ENCODE data around the gene RGS19. TPM values are rescaled to one million over a fixed set of nuclear protein-coding genes. Genes with fewer than 3 reads are reported as not detected.

RGS19 gene
- total RNA-seq, 1 donor from 2014 or later: 21.8 TPM

DNA sequence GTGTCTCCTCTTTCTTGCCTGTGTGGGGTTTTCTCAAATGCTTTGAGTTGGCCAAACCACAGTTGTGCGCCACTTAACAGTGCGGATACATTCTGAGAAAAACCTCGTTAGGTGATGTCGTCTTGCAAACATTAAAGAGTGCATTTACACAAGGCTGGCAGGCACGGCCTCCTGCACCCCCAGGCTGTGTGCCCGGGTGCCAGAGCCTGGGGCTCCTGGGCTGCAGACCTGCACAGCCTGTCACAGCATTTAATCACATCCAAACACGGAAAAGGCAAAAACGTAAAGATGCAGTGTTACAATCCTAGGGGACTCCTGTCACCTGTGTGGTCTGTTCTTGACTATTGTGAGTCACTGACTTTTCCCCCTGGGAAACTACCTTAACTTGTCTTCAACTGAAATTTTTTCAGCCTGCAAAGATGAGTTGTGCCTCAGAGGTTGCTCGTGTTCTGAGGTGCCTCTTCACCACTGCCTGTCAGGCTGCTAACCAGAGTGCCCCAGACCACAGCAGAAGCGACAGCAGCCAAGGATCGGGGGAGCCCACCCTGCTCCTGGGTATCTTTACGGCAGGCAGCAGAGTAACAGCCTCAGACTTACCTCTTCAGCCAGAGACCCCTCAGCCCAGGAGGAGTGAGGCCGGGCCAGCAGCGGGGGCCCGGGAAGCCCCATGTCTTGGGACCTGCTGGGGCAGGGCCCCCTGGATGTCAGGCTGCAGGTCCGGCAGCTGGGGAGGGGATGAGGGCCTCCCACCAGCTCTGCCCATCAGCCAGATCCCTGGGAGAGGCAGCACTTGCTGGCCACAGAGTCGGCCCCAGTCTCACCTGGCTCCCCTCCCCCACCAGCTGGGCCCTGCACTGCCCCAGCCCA is 44.0 kb downstream of the RGS19 start:
- DNase-seq (ENCODE audit: low read depth): no peak
- TF ChIP-seq, protein P1, sequence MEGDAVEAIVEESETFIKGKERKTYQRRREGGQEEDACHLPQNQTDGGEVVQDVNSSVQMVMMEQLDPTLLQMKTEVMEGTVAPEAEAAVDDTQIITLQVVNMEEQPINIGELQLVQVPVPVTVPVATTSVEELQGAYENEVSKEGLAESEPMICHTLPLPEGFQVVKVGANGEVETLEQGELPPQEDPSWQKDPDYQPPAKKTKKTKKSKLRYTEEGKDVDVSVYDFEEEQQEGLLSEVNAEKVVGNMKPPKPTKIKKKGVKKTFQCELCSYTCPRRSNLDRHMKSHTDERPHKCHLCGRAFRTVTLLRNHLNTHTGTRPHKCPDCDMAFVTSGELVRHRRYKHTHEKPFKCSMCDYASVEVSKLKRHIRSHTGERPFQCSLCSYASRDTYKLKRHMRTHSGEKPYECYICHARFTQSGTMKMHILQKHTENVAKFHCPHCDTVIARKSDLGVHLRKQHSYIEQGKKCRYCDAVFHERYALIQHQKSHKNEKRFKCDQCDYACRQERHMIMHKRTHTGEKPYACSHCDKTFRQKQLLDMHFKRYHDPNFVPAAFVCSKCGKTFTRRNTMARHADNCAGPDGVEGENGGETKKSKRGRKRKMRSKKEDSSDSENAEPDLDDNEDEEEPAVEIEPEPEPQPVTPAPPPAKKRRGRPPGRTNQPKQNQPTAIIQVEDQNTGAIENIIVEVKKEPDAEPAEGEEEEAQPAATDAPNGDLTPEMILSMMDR (conservative IDR thresholded peaks at IDR 0.05; ENCODE audit: low read depth, low read length): no peak
- no peak overlapping the region for H3K4me3 ChIP-seq (ENCODE audit: low read depth, low read length)

DNA sequence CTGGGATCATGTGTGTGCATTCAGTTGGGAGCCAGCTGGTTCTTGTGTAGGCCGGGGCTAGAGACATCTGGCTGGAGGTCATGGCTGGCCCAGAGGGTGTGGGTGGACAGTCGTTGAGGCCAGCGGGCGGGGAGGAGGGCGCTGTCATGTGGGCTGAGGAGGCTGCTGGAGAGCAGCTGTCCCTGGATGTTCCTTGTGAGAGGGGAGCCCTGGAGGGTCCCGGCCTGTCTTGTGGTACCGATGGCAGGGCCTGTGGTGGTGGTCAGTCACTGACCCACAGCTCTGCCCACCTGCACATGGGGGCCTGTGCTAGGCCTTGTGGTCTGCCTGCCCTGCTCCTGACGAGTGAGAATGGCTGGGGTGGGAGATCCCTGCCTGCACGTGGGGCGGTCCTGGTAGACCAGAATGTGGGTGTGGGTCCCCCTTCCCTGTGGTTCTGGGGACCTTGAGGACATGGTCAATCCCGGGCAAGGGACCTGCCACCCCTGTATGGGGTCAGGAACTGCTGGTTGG is 45.3 kb downstream of the RGS19 start:
- no peak for DNase-seq (ENCODE audit: low read depth)
- no peak overlapping the region for H3K4me3 ChIP-seq (ENCODE audit: low read depth, low read length)
- TF ChIP-seq, protein P1 (conservative IDR thresholded peaks at IDR 0.05; ENCODE audit: low read depth, low read length): no peak

DNA sequence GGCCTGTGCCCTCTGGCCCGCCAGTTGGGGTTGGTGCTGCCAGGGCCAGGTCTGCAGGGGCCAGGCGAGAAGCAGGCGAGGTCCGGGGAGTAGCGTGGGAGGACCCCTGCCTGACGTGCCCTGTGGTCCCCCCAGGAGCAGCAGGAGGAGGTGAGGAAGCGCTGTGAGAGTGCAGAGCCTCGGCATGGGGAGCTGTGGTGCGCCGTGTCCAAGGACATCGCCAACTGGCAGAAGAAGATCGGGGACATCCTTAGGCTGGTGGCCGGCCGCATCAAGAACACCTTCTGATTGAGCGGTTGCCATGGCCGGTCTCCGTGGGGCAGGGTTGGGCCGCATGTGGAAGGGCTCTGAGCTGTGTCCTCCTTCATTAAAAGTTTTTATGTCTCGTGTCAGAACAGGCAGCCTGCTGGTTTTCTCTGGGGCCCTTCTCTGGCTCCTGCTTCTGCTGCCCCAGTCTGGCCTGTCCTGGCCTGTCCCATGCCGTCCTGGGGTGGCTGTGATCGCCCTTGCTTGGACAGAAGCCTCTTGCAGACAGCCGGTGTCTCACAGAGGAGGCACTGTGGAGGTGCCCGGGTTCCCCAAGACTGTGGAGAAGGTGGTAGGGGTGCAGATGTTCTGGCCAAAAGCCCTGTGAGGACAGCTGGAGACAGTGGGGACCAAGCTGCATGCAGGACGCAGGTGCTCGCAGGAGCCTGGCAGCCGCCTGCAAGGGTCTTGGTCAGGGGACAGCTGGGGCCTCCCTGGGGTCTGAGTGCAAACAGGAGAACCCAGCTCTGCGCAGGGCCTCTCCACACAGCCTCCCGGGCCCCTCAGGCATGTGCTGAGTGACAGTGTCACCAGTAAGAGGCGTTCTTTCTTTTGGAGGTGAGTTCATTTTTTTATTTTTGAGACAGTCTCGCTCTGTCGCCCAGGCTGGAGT is 46.4 kb downstream of the RGS19 start:
- TF ChIP-seq, protein P1 (conservative IDR thresholded peaks at IDR 0.05; ENCODE audit: low read depth, low read length): no peak
- H3K4me3 ChIP-seq (ENCODE audit: low read depth, low read length): no peak overlapping the region
- DNase-seq (ENCODE audit: low read depth): no peak

DNA sequence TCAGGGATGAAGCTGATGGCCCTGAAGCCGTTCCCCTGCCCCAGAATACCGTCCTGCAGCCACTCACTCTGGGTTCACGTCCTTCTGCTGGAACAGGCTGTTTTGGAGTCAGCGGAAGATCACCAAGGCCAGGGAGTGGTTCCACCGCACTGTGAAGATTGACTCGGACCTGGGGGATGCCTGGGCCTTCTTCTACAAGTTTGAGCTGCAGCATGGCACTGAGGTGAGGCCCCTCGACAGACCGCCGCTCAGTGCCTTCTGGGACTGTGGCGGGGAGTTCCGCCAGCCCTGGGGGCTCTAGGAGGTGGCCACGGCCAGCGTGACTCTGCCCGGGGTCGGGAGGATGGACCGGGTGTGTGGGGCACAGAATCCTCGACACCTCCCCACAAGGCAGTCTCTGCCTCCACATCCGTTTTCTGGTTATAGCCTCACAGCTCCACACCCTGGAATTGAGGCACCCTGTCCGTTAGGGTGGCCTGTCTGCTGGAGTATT is 47.5 kb downstream of the RGS19 start:
- TF ChIP-seq, protein P1 (conservative IDR thresholded peaks at IDR 0.05; ENCODE audit: low read depth, low read length): no peak
- H3K4me3 ChIP-seq (ENCODE audit: low read depth, low read length): no peak overlapping the region
- DNase-seq (ENCODE audit: low read depth): no peak

DNA sequence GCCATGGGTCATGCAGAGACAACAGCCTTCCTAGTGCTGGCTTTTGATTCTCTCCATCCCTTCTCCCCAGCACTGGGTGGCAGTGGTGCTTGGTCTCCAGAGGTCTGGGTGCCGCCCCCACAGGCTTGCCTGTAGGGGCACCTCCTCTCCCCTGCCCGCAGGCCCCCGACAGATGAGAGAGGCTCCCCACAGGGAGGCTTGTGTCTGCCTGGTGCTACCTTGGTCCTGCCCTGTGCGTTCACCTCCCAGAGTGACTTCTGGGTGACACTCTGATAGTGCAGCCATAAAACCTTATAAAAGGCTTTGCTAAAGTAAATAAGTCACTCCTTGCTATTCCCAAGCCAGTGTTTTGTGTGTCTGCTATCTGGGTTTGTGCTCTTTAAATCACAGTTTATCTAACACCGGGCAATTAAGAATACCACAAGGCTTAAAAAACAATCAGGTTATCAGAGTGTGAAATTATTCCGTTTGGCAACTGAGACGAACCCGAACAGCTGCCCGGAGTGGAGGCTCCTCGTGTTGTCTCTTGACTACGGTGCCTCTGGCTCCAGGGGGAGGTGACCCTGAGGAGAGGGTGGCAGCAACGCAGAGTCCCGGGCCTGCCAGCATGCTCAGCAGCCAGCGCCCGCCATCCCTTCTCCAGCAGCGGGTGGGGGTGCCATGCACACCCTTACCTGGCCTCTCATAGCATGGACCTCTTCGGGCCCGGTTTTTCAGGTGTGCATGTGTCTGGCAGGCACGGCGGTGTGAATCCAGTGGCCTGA is 48.8 kb downstream of the RGS19 start:
- TF ChIP-seq, protein P1 (conservative IDR thresholded peaks at IDR 0.05; ENCODE audit: low read depth, low read length): no peak
- H3K4me3 ChIP-seq (ENCODE audit: low read depth, low read length): no peak overlapping the region
- no peak for DNase-seq (ENCODE audit: low read depth)
